Measurements from ENCODE around the gene TTC36.
A peak's percentile ranks its signal among the peaks of the same experiment; 100 is the strongest.

Gene TTC36

GRCh38 chr11:118533769-118534729 is 6.8 kb downstream of the TTC36 start:
- DNase-seq (ENCODE audit: low spot score) (no peak), ATAC-seq (ENCODE audit: low read depth) (no peak)
- no peak overlapping the region for H3K27ac ChIP-seq (ENCODE audit: poor library complexity, severe bottlenecking)
- H3K27me3 ChIP-seq (ENCODE audit: insufficient read depth, poor library complexity, severe bottlenecking) = no peaks in the 10 kb centered on the region
- no peaks in the 10 kb centered on the region for H3K9me3 ChIP-seq (ENCODE audit: severe bottlenecking)
- TF ChIP-seq CTCF (IDR thresholded peaks at IDR 0.05; ENCODE audit: poor library complexity, severe bottlenecking) = no peak
- H3K36me3 ChIP-seq (ENCODE audit: low read depth) = no peaks in the 10 kb centered on the region; the same call in 1 of the 2 replicates
- peaks cover 6% of the 10 kb centered on the region for H3K4me1 ChIP-seq (ENCODE audit: insufficient read depth, poor library complexity, severe bottlenecking)
- no peak overlapping the region for H3K4me3 ChIP-seq (ENCODE audit: severe bottlenecking)

- Histone ChIP-seq H3K4me1 (ENCODE audit: insufficient read depth, poor library complexity, severe bottlenecking) (no peaks in the 10 kb centered on the region), H3K36me3 (ENCODE audit: low read depth) (no peaks in the 10 kb centered on the region; the same call in 1 of the 2 replicates), H3K27me3 (ENCODE audit: insufficient read depth, poor library complexity, severe bottlenecking) (no peaks in the 10 kb centered on the region), H3K27ac (ENCODE audit: poor library complexity, severe bottlenecking) (no peak overlapping the region), H3K9me3 (ENCODE audit: severe bottlenecking) (no peaks in the 10 kb centered on the region), H3K4me3 (ENCODE audit: severe bottlenecking) (no peak overlapping the region)
- TF ChIP-seq CTCF (IDR thresholded peaks at IDR 0.05; ENCODE audit: poor library complexity, severe bottlenecking) = no peak
- no peak for ATAC-seq (ENCODE audit: low read depth)
- DNase-seq (ENCODE audit: low spot score) = no peak
Measured at GRCh38 chr11:118535261-118535660, 8.0 kb downstream of the TTC36 start.

- ATAC-seq (ENCODE audit: low read depth) = peak; percentile 49; the same call in 2 of the 3 replicates
- Histone ChIP-seq H3K4me3 (ENCODE audit: severe bottlenecking) (no peak overlapping the region), H3K27me3 (ENCODE audit: insufficient read depth, poor library complexity, severe bottlenecking) (no peaks in the 10 kb centered on the region), H3K9me3 (ENCODE audit: severe bottlenecking) (no peaks in the 10 kb centered on the region), H3K4me1 (ENCODE audit: insufficient read depth, poor library complexity, severe bottlenecking) (no peaks in the 10 kb centered on the region), H3K27ac (ENCODE audit: poor library complexity, severe bottlenecking) (no peak overlapping the region), H3K36me3 (ENCODE audit: low read depth) (no peaks in the 10 kb centered on the region; the same call in 1 of the 2 replicates)
- no peak for DNase-seq (ENCODE audit: low spot score)
- no peak for TF ChIP-seq CTCF (IDR thresholded peaks at IDR 0.05; ENCODE audit: poor library complexity, severe bottlenecking)
Measured at GRCh38 chr11:118536726-118537125, 9.5 kb downstream of the TTC36 start.

- Histone ChIP-seq H3K27ac (ENCODE audit: poor library complexity, severe bottlenecking) (no peak overlapping the region), H3K36me3 (ENCODE audit: low read depth) (no peaks in the 10 kb centered on the region), H3K4me3 (ENCODE audit: severe bottlenecking) (no peak overlapping the region), H3K9me3 (ENCODE audit: severe bottlenecking) (no peaks in the 10 kb centered on the region), H3K27me3 (ENCODE audit: insufficient read depth, poor library complexity, severe bottlenecking) (no peaks in the 10 kb centered on the region), H3K4me1 (ENCODE audit: insufficient read depth, poor library complexity, severe bottlenecking) (no peaks in the 10 kb centered on the region)
- no peak for TF ChIP-seq CTCF (IDR thresholded peaks at IDR 0.05; ENCODE audit: poor library complexity, severe bottlenecking)
- ATAC-seq (ENCODE audit: low read depth) (no peak), DNase-seq (ENCODE audit: low spot score) (no peak)
Measured at GRCh38 chr11:118537409-118537980, 10.2 kb downstream of the TTC36 start.
